ENCODE data around the gene TSSK6.

Gene TSSK6

DNA sequence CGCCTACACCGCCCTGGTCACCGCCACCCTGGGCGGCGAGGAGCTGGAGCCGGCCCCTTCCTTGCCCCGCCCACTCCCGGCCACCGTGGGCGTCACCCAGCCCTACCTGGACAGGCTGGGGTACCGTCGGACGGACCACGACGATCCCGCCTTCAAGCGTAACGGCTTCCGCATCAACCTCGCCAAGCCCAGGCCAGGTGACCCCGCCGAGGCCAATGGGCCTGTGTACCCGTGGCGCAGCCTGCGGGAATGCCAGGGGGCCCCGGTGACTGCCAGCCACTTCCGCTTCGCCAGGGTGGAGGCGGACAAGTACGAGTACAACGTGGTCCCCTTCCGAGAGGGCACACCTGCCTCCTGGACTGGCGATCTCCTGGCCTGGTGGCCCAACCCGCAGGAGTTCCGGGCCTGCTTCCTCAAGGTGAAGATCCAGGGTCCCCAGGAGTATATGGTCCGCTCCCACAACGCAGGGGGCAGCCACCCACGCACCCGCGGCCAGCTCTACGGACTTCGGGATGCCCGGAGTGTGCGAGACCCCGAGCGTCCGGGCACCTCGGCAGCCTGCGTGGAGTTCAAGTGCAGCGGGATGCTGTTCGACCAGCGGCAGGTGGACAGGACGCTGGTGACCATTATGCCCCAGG, 29.7 kb upstream of the TSSK6 start:
- TF ChIP-seq, protein P1, sequence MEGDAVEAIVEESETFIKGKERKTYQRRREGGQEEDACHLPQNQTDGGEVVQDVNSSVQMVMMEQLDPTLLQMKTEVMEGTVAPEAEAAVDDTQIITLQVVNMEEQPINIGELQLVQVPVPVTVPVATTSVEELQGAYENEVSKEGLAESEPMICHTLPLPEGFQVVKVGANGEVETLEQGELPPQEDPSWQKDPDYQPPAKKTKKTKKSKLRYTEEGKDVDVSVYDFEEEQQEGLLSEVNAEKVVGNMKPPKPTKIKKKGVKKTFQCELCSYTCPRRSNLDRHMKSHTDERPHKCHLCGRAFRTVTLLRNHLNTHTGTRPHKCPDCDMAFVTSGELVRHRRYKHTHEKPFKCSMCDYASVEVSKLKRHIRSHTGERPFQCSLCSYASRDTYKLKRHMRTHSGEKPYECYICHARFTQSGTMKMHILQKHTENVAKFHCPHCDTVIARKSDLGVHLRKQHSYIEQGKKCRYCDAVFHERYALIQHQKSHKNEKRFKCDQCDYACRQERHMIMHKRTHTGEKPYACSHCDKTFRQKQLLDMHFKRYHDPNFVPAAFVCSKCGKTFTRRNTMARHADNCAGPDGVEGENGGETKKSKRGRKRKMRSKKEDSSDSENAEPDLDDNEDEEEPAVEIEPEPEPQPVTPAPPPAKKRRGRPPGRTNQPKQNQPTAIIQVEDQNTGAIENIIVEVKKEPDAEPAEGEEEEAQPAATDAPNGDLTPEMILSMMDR (IDR thresholded peaks at IDR 0.05; ENCODE audit: borderline replicate concordance, control extremely low read depth, extremely low read depth, insufficient read depth, missing control alignments): no peak
- no peak for DNase-seq (ENCODE audit: low spot score)
- in situ Hi-C loops (cut with MboI; ENCODE audit: low sequenced_read_pairs, unreplicated experiment): loop anchor here (25.0 kb wide), 1 partner anchor 742 kb away; no protein-coding TSS in a partner anchor

DNA sequence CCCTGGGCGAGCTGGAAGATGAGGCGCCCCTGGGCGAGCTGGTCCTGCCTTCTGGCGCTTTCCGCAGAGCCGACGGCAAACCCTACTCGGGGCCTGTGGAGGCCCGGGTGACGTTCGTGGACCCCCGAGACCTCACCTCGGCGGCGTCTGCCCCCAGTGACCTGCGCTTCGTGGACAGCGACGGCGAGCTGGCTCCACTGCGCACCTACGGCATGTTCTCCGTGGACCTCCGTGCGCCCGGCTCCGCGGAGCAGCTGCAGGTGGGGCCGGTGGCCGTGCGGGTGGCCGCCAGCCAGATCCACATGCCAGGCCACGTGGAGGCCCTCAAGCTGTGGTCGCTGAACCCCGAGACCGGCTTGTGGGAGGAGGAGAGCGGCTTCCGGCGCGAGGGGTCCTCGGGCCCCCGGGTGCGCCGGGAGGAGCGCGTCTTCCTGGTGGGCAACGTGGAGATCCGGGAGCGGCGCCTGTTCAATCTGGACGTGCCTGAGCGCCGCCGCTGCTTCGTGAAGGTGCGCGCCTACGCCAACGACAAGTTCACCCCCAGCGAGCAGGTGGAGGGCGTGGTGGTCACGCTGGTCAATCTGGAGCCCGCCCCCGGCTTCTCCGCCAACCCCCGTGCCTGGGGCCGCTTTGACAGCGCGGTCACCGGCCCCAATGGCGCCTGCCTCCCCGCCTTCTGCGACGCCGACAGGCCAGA, 29.1 kb upstream of the TSSK6 start:
- in situ Hi-C loops (cut with MboI; ENCODE audit: low sequenced_read_pairs, unreplicated experiment): loop anchor here (25.0 kb wide), 1 partner anchor 743 kb away; no protein-coding TSS in a partner anchor

DNA sequence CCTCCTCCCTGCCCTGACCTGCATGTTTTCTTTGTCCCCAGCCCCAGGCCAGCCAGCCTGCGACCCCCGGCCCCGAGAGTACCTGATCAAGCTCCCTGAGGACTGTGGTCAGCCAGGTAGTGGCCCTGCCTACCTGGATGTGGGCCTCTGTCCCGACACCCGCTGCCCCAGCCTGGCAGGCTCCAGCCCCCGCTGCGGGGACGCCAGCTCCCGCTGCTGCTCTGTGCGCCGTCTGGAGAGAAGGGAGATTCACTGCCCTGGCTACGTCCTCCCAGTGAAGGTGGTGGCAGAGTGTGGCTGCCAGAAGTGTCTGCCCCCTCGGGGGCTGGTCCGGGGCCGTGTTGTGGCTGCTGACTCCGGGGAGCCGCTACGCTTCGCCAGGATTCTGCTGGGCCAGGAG, 28.3 kb upstream of the TSSK6 start:
- in situ Hi-C loops (cut with MboI; ENCODE audit: low sequenced_read_pairs, unreplicated experiment): loop anchor here (25.0 kb wide), 1 partner anchor 744 kb away; no protein-coding TSS in a partner anchor
- DNase-seq (ENCODE audit: low spot score): no peak
- TF ChIP-seq, protein P1 (IDR thresholded peaks at IDR 0.05; ENCODE audit: borderline replicate concordance, control extremely low read depth, extremely low read depth, insufficient read depth, missing control alignments): no peak

More for the DNA sequence above, 29.1 kb upstream of the TSSK6 start:
- TF ChIP-seq, protein P1 (IDR thresholded peaks at IDR 0.05; ENCODE audit: borderline replicate concordance, control extremely low read depth, extremely low read depth, insufficient read depth, missing control alignments): no peak
- DNase-seq (ENCODE audit: low spot score): no peak

DNA sequence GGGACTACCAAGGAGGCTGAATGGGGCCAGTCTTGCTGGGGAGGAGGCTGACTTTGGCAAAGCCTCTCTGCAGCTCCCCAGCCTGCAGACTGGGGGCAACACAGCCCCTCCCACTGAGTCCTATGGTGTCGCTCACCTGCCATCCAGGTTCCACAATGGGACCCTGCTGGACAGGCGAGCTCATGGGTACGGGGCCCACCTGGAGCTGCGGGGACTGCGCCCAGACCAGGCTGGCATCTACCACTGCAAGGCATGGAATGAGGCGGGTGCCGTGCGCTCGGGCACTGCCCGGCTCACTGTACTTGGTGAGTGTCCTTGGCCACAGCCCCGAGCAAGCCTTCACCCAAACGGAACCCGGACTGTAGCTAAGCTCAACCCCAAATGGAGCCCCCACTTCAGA, 27.8 kb upstream of the TSSK6 start:
- TF ChIP-seq, protein P1 (IDR thresholded peaks at IDR 0.05; ENCODE audit: borderline replicate concordance, control extremely low read depth, extremely low read depth, insufficient read depth, missing control alignments): no peak
- in situ Hi-C loops (cut with MboI; ENCODE audit: low sequenced_read_pairs, unreplicated experiment): loop anchor here (25.0 kb wide), 1 partner anchor 744 kb away; no protein-coding TSS in a partner anchor
- DNase-seq (ENCODE audit: low spot score): no peak

DNA sequence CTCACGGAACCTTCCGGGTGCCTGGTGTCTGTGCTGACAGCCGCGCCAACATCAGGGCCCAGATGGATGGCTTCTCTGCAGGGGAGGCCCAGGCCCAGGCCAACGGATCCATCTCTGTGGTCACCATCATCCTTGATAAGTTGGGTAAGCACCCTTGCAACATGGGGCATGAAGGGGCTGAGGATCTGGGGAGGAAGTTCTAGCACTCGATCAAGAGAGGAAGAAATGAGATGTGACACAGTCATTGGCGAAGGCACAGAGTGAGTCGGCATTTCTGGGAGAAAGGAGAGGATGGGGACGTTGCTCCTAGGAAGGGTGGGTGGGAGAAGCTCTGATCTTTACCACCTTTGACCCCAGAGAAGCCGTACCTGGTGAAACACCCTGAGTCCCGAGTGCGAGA, 27.2 kb upstream of the TSSK6 start:
- in situ Hi-C loops (cut with MboI; ENCODE audit: low sequenced_read_pairs, unreplicated experiment): loop anchor here (25.0 kb wide), 1 partner anchor 745 kb away; no protein-coding TSS in a partner anchor
- no peak for DNase-seq (ENCODE audit: low spot score)
- TF ChIP-seq, protein P1 (IDR thresholded peaks at IDR 0.05; ENCODE audit: borderline replicate concordance, control extremely low read depth, extremely low read depth, insufficient read depth, missing control alignments): no peak

DNA sequence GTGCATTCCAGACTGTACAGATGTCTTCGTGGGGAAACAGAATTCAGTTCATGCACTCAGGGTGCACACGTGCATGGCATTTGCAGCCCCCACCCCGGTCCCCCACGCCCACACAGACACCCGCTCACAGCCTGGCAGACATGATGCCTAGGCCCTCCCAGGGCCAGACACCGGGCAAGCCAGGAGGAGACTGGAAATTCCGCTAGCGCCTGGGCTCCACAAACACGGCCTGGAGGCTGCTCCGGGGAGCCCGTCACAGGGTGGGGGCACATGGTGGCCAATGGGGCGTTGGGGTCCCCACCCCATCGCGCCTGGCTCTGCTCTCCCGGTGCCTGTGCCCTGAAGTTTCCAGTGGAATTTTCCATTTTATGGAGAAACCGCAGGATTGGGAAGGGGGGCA, 26.3 kb upstream of the TSSK6 start:
- no peak for DNase-seq (ENCODE audit: low spot score)
- TF ChIP-seq, protein P1 (IDR thresholded peaks at IDR 0.05; ENCODE audit: borderline replicate concordance, control extremely low read depth, extremely low read depth, insufficient read depth, missing control alignments): no peak
- in situ Hi-C loops (cut with MboI; ENCODE audit: low sequenced_read_pairs, unreplicated experiment): loop anchor here (25.0 kb wide), 1 partner anchor 746 kb away; no protein-coding TSS in a partner anchor
